ENCODE data around the gene SH3TC2.

SH3TC2 gene

DNA sequence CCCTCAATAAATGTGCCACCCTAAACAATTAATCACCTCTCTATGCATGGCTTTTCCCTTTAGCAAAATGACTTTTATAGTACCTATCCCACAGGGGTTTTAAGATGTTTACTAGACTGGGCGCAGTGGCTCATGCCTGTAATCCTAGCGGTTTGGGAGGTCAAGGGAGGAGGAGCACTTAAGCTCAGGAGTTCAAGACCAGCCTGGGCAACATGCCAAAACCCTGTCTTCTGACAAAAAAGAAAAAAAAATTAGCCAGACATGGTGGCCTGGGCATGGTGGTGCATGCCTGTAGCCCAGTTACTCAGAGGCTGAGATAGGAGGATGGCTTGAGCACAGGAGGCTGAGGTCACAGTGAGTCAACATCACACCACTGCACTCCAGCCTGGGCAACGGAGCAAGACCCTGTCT lies 13.5 kb downstream of the SH3TC2 start:
- TF ChIP-seq, protein P1, sequence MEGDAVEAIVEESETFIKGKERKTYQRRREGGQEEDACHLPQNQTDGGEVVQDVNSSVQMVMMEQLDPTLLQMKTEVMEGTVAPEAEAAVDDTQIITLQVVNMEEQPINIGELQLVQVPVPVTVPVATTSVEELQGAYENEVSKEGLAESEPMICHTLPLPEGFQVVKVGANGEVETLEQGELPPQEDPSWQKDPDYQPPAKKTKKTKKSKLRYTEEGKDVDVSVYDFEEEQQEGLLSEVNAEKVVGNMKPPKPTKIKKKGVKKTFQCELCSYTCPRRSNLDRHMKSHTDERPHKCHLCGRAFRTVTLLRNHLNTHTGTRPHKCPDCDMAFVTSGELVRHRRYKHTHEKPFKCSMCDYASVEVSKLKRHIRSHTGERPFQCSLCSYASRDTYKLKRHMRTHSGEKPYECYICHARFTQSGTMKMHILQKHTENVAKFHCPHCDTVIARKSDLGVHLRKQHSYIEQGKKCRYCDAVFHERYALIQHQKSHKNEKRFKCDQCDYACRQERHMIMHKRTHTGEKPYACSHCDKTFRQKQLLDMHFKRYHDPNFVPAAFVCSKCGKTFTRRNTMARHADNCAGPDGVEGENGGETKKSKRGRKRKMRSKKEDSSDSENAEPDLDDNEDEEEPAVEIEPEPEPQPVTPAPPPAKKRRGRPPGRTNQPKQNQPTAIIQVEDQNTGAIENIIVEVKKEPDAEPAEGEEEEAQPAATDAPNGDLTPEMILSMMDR (IDR thresholded peaks at IDR 0.05; ENCODE audit: low read depth, low read length) = no peak
- no peak for DNase-seq (ENCODE audit: low read depth in 2 of 2)
- no peak overlapping the region for H3K4me3 ChIP-seq (replicated peaks in 1 of 2; ENCODE audit: low read depth in 2 of 2, low read length in 2 of 2)

DNA sequence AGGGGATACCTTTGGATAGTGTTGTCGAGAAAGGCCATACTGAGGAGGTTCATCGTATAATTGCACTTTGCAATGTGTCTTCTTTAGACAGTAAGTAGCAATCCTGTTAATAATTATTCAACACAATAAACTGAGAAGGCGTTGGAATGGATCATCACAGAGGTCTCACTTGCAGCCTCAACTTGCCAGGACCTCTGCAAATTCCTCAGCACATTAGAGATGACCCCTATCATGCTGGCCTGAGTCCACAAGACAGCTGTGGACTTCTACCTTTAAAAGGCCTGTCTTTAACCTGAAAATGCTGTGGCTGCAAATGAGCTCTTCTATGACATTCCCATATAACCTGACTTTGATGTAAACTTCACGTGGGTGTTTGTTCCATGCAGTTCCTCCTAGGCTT lies 14.1 kb downstream of the SH3TC2 start:
- no peak for DNase-seq (ENCODE audit: low read depth in 2 of 2)
- H3K4me3 ChIP-seq (replicated peaks in 1 of 2; ENCODE audit: low read depth in 2 of 2, low read length in 2 of 2) = no peak overlapping the region
- TF ChIP-seq, protein P1 (IDR thresholded peaks at IDR 0.05; ENCODE audit: low read depth, low read length) = no peak

DNA sequence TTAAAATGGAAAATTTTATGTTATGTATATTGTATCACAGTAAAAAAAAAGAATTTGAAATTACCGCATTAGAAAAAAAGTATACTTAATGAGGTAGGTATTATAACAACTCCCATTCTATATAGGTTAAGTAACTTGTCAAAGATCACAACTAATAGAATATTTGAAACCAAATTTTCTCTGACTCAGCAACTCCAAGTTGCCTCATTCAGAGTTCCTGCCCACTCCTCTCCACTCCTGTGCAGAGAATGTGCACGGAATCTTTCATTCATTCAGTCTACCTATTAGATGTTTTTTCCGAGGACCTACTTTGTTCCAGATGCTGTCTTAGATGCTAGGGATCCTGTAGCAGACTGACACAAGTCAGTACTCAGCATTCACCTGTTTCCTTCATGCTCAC lies 15.4 kb downstream of the SH3TC2 start:
- DNase-seq (ENCODE audit: low read depth in 2 of 2) = no peak
- H3K4me3 ChIP-seq (replicated peaks in 1 of 2; ENCODE audit: low read depth in 2 of 2, low read length in 2 of 2) = no peak overlapping the region
- TF ChIP-seq, protein P1 (IDR thresholded peaks at IDR 0.05; ENCODE audit: low read depth, low read length) = no peak

DNA sequence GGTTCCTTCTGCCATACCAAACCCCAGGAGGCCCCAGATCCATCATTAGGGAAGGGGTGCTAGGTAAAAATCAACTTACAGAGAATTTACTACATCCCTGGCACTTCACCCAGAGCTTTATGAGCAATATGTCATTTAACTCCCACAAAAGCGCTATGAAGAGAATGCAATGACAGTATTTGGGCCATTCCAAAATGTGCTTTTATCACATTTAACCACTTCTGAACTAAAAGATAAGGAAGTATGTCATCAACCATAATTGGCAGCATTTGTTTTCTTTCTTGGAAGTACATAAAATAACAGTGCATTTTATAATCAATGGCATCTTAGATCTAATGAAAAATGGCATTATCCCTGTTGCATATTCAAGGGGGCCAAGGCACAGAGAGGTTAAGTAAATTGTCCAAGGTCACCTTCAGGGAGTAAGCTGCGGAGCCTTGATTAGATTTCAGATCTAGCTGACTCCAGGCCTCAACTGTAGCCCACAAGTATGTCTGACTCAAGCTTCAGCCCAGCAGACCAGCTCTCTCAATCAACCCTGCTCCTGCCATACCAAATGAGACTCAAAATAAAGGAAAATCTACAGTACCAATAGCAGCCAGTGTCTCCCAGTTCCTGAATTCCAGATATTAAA lies 16.5 kb downstream of the SH3TC2 start:
- no peak for DNase-seq (ENCODE audit: low read depth in 2 of 2)
- no peak overlapping the region for H3K4me3 ChIP-seq (replicated peaks in 1 of 2; ENCODE audit: low read depth in 2 of 2, low read length in 2 of 2)
- TF ChIP-seq, protein P1 (IDR thresholded peaks at IDR 0.05; ENCODE audit: low read depth, low read length) = no peak

DNA sequence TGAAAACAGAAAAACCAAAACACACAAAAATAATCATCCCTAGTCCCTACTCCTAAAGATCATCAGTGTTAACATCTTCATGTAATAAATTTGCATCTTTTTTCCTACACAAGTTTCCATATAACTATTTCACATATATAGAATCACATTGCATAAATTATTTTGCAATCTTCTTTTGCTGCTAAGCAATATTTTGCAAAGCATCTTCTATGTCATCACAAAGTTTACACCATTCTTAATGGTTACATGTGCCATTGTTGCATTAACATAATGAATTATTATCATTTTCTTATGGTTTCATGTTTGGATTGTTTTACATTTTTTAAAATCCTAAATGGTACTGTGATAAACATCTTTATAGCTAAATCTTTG lies 17.8 kb downstream of the SH3TC2 start:
- TF ChIP-seq, protein P1 (IDR thresholded peaks at IDR 0.05; ENCODE audit: low read depth, low read length) = no peak
- H3K4me3 ChIP-seq (replicated peaks in 1 of 2; ENCODE audit: low read depth in 2 of 2, low read length in 2 of 2) = no peak overlapping the region
- DNase-seq (ENCODE audit: low read depth in 2 of 2) = no peak

DNA sequence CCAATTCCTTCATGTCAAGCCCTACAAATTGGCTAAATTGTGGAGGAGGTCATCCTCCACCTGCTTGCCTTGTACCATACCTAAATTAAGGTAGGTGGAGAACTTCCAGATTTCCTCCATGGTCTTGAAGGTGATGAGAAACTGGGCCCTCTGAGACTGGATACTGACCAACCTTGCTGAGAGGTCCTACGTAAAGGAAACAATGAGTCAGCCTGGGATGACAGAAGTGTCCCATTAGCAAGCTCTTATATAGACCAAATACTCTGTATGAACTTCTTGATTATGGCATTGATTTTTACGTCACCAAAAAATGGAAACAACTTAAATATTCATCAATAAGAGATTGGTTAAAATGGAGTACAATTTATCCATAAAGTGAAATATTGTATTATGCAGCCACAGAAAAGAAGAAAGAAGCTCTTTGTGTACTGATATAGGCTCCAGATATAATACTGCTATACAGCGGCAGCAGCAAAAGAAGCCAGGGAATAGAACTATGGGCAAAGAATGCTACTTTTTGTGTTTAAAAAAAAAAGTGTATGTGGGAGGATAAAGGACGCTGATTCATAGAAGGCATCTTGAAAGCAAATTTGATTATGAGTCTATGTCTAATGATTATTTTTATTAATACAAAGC lies 18.3 kb downstream of the SH3TC2 start:
- DNase-seq (ENCODE audit: low read depth in 2 of 2) = peak in 1 of 2 donors; percentile 44
- H3K4me3 ChIP-seq (replicated peaks in 1 of 2; ENCODE audit: low read depth in 2 of 2, low read length in 2 of 2) = no peak overlapping the region
- TF ChIP-seq, protein P1 (IDR thresholded peaks at IDR 0.05; ENCODE audit: low read depth, low read length) = no peak
